Stimulated activated CD4-positive, alpha-beta T cell treated with anti-CD3 and anti-CD28 coated beads, Interleukin-1b, Interleukin-23, amount 100 ng/mL, for 4 hours (primary cell): Measurements from ENCODE around the gene CTNNBL1.
"Not testable (repeated sequence)": the region's sequence is repeated elsewhere in the genome, so short reads cannot be mapped to it uniquely, and the experiment has no call there.

ENCODE experiments used
- DNase-seq, 2 donors: peaks; one replicate each; pipeline ENCODE4 v3.0.0-alpha.2; 2020; ENCODE audit warnings: low read depth in 2 of 2

CTNNBL1 gene

DNA sequence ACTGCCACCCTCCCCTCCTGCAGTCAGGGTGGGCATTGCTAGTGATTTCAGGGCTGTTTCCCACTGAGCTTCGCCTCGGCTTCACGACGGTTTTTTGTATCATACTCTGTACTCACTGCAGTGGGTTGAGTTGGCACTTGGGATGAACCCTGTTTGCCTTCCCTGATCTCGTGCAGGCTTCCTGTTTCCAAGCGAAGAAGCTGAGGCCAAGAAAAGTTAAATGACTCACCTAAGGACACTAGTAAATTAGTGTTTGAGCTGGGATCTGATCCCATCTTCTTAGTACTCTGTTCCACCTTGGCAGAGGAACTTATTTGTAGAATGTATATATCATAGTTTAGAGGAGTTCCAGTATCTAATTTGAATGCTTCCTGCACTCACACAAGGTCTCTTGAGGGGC is 158.8 kb downstream of the CTNNBL1 start:
- DNase-seq, result no peak

DNA sequence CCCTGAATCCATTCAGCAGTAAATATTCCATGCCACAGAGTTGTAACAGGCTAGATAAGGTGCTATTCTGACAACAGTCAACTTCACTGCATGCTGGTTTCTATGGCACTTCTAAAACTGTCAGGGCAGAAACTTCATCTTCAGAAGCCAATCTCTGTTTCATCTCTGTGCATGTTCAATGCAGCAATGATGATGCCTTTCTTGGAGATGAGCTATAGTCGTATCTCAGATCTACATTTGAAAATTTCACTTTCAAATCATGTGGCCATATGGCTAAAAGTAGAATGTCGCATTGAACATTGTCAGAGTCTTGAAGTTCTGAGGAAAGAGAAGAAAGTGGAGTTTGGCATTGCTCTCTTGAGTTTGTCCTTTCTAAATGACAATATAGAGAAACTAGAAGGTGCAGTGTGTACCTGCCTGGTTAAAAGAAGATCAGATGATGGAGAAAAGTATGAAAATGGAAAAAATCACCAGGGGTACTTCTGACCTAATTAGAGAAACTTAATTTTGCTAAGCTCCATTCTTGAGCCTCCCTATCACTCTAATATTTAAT is 160.1 kb downstream of the CTNNBL1 start:
- no peak for DNase-seq

GRCh38 chr20:37856034-37856433 is 162.2 kb downstream of the CTNNBL1 start:
- DNase-seq, result not testable (repeated sequence)

DNA sequence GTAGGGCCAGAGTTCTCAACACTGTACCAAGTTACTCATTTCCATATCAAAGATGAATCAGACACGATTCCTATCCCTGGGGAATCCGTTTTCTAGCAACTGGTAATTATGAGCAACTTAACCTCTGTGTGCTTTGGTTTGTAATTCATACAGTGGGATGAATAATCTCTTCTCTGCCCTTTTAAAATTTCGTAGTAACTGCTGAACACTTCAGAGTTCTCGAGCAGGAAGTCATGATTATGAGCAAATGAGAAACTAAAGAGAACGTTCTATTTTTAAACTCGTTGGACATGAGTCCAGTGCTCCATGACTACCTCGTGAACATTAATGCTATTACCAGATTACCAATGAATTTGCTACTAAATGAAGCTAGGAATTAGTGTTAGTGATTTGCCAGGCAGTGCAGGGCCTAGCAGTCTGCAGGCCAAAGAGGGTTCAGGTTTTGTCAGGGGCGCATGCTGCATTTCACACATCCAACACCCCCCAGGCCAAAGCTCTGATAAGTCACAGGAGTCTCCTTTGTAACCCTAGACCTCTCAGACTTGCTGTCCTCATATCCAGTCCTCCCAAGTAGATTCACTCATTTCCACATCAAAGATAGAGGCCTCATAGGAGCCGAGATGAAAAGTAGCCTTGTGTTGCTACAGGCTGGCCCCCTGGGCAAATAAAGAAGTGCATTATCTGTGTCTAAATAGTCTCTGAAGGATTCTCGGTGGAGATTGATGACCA is 163.3 kb downstream of the CTNNBL1 start:
- no peak for DNase-seq

DNA sequence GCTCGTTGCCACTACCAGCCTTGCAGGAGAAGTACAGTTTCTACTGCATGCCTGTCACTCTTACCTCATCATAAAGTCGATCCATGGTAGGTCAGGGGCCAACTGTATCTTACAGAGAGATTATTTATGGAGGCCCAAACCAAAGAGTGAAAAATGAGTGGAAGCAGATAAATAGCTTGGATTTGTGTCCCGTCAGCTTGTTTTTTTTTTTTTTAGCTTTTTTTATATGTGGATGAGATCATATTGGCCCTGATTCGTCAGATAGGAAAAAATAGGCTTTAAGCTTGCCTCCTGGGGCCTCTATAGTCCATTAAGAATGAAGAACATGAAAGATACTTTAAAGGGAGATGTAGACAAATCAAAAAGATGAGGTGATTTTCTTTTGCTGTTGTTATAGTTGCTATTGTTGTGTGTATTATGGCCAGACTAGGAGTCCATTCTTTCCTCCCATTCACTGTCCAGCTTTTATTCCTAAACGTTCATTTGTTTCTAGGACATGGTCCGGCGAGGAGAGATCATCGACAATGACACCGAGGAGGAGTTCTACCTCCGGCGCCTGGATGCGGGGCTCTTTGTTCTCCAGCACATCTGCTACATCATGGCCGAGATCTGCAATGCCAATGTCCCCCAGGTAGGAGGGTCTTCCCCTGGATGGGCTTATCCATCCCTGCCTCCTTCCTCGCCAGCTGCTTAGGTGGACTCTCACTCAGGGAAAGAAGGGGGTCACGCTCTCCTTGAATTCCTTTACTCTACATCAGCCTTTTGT is 165.8 kb downstream of the CTNNBL1 start:
- DNase-seq, result no peak

GRCh38 chr20:37863289-37863688 is 169.5 kb downstream of the CTNNBL1 start:
- no peak for DNase-seq

DNA sequence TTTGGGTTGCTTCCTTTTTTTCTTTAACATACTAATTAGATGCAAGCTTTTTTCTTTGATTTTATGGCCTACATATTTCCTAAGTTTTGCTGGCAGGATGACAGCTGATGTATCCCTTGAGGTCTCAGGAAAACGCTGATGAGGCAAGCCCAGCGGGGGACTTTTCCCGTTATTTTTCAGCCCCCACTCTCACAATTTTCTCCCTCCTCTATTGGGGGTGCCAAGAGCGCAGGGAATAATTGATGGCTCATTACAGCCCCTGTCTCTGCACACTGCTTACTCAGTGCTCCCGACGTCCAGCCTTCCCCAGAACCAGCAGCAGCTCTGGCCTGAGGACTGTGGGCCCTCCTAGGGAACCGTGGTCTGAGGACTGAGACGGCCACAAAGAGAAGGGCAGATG is 170.5 kb downstream of the CTNNBL1 start:
- DNase-seq, result no peak

DNA sequence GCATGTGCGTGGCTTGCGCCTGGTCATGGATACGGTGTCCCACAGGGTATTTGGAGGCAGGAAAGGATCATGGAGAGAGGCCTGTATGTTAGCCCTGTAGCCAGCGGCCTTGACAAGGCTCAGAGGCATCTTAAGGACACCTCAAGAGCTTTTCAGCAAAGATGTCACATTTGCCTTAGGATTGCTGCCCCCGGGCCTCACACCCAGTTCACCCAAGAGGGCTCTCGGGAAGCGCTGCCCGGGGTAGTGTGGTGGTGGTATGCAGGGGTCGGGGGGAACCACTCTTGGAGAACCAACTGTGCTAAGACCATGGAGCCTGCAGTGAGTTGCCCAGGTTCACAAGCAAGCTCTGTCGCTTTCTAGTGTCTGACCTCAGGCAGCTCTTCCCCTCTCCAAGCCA is 172.2 kb downstream of the CTNNBL1 start:
- DNase-seq, result no peak

GRCh38 chr20:37867289-37868195 is 173.7 kb downstream of the CTNNBL1 start:
- no peak for DNase-seq

DNA sequence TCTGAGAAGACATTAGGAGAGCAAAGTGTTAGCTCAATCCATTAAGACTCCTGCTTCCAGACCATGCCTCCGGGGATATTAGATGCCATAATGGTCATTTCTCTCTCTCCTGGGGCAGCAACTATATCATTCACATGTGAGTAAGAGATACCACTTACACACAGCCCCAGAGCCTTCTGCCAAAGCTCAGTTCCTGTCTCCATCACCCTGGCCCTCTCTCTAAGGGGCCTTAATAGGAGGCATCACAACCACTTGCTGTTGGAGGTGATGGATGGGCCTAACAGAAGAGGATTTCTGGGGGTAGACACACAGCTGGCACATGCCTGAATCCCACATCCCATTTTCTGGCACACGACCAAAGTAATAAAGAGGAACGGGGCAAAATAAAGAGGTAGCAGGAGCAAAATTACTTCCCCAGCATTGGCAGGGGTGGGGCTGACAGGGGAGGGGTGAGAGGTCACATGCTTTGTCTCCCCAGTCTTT is 175.1 kb downstream of the CTNNBL1 start:
- DNase-seq, result no peak

GRCh38 chr20:37869334-37869861 is 175.6 kb downstream of the CTNNBL1 start:
- DNase-seq, result no peak

DNA sequence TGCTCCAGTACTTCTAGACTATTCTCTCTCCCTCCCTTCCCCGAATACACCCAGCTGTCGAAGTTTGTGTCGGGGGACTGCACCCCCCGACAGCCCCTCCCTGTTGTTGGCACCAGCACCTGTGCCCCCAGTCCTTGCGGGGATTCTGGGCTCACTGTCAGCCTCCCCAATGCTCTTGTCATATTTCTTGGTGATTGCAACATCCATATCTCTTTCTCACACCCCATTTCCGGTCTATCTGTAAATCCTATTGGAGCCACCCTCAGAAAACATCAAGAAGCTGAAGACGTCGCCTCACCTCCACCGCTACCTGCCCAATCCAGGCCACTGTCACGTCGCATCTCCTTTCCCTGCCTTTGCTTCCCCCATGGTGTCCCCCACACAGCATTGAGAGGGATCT is 176.5 kb downstream of the CTNNBL1 start:
- DNase-seq, result no peak

GRCh38 chr20:37871751-37872150 is 177.9 kb downstream of the CTNNBL1 start:
- DNase-seq, result no peak

GRCh38 chr20:37872161-37872560 is 178.3 kb downstream of the CTNNBL1 start:
- DNase-seq, result no peak

GRCh38 chr20:37873884-37874283 is 180.1 kb downstream of the CTNNBL1 start:
- DNase-seq, result no peak

DNA sequence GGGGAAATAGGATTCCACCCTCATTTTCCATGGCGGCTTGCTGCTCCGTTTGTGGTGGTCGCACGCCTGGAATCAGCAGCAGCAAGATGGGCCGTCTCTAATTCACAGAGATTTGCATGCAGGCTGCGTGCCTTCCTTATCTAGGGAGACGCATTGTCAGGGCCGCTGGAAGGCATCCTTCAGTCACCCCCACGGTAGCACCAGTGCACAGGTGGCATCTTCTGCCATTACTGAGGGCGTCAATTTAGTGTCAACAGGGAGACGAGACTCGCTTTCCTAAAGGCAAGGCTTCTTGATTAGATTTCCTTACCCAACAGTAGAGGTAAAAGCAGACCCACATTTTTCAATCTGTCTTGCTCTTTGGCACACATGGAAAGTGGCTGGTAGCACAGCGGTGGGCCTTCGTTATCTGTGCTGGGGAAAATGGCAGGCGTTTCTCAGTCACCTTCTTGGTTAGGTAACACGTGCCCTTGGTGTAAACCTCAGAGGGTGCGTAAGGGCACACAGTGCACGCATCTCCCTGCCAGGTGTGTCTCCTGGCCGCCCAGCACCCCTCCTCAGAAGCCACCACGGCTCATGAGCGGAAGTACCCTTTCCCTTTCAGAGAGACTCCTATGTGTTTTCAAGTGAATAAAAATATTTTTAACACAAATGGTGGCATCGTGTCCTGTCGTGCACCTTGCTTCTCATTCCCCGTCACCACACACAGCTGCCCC is 181.8 kb downstream of the CTNNBL1 start:
- no peak for DNase-seq

- no peak for DNase-seq
These were observed 183.0 kb downstream of the CTNNBL1 start for GRCh38 chr20:37876863-37877262.

DNA sequence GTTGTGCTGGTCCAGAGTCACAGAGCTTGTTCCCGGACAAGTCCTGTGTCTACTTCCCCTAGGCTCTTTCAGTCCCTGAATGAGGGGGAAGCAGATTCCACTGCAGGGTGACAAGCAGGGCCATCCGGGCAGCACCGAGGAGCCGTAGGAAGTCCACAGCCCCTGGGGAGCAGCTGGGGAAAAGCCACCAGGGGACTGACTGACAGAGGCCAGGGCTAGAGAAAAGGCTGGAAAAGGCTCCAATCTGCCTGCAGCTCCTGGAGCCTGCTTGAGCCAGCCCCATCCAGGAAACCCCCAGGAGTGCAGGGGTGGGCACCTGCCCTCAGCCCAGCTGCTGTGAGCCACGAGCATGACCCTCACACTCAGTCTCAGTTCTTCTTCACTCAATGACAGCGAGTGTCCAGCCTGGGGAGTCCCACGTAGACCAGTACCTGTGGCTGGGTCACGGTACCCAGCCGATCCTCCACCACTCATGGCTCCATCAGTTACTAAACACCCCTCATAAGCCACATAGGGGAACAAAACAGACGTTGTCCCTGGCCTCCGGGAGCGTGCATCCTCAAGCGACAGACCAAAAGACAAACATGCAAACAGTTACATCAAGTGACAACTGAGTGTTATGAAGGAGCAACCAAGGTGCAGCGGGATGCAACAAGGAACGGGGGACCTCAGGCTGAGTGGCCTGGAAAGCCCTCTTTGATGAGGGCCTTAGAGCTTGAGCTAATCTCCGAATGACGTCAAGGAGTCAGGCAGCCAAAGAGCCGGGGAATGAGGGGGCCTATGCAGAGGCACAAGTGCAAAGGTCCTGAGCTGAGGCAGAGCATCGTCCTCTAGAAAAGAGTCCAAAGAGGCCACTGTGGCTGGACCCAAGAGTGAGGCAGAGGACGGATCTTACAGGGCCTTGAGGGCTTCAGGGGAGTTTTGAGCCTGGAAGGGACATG is 184.3 kb downstream of the CTNNBL1 start:
- no peak for DNase-seq

- no peak for DNase-seq
These were observed 185.2 kb downstream of the CTNNBL1 start for GRCh38 chr20:37878835-37879599.
